Measurements from ENCODE around the gene PTPN13. TPM values are rescaled to one million over a fixed set of nuclear protein-coding genes. Genes with fewer than 3 reads are reported as not detected.

Gene PTPN13
- total and polyA plus RNA-seq, 2 donors: 8.9 to 10.0 TPM

Other genes starting within 250 kb of the PTPN13 start
- 3.7 TPM for gene MAPK10, start 234.3 kb upstream of the PTPN13 start, total RNA-seq
- gene MAPK10, start 234.3 kb upstream of the PTPN13 start, polyA plus RNA-seq: 8.6 TPM

All from thymus (tissue), 2 donors.